HG03558 (cell line): ENCODE results near the gene SHMT1.

Experiments
- ATAC-seq: cut with Tn5 transposase; IDR thresholded peaks from one replicate; pipeline ENCODE4 v1.9.1; 2021; ENCODE audit warnings: moderate number of reproducible peaks; ENCODE audit not compliant: unreplicated experiment; ENCODE audit errors: extremely low read depth

The SHMT1 gene

GRCh38 chr17:18328643-18329204, 34.6 kb downstream of the SHMT1 start:
- ATAC-seq, result no peak

- ATAC-seq, result no peak
Observed at GRCh38 chr17:18327556-18327955, 35.8 kb downstream of the SHMT1 start.

- no peak for ATAC-seq
Observed at GRCh38 chr17:18327093-18327492, 36.3 kb downstream of the SHMT1 start.

GRCh38 chr17:18326572-18326971, 36.8 kb downstream of the SHMT1 start:
- no peak for ATAC-seq

GRCh38 chr17:18326039-18326438, 37.3 kb downstream of the SHMT1 start:
- no peak for ATAC-seq

- ATAC-seq, result no peak
Observed at GRCh38 chr17:18324140-18325050, 39.0 kb downstream of the SHMT1 start.

GRCh38 chr17:18323507-18324139, 39.7 kb downstream of the SHMT1 start:
- ATAC-seq, result no peak

- ATAC-seq, result no peak
Observed at GRCh38 chr17:18323007-18323406, 40.3 kb downstream of the SHMT1 start.

GRCh38 chr17:18322522-18322921, 40.8 kb downstream of the SHMT1 start:
- ATAC-seq, result no peak

GRCh38 chr17:18321309-18321708, 42.0 kb downstream of the SHMT1 start:
- ATAC-seq, result no peak

GRCh38 chr17:18320301-18320700, 43.0 kb downstream of the SHMT1 start:
- no peak for ATAC-seq

GRCh38 chr17:18319604-18320256, 43.6 kb downstream of the SHMT1 start:
- no peak for ATAC-seq

- ATAC-seq, result no peak
Observed at GRCh38 chr17:18318771-18319450, 44.4 kb downstream of the SHMT1 start.

GRCh38 chr17:18318117-18318516, 45.2 kb downstream of the SHMT1 start:
- no peak for ATAC-seq

- no peak for ATAC-seq
Observed at GRCh38 chr17:18315961-18316360, 47.4 kb downstream of the SHMT1 start.

GRCh38 chr17:18315562-18315922, 47.8 kb downstream of the SHMT1 start:
- ATAC-seq, result no peak

- ATAC-seq, result peak; percentile 68
Observed at GRCh38 chr17:18314731-18315561, 48.4 kb downstream of the SHMT1 start, which contains the start of the genes SMCR8 and TOP3A. SMCR8 (plus strand) TSS chr17:18315293; CDS start chr17:18315790, 497 bp downstream. TOP3A (minus strand) TSS chr17:18314994; CDS start chr17:18314778, 216 bp downstream.

- ATAC-seq, result no peak
Observed at GRCh38 chr17:18314059-18314730, 49.2 kb downstream of the SHMT1 start.

- no peak for ATAC-seq
Observed at GRCh38 chr17:18309202-18309601, 54.1 kb downstream of the SHMT1 start.
